ENCODE results near the gene SERPINA12.

The SERPINA12 gene

GRCh38 chr14:94441531-94442205 lies 67.6 kb downstream of the SERPINA12 start:
- DNase-seq (ENCODE audit: low read depth in 1 of 2, low spot score in 1 of 2) = no peak

GRCh38 chr14:94441130-94441529 lies 68.1 kb downstream of the SERPINA12 start:
- no peak for DNase-seq (ENCODE audit: low read depth in 1 of 2, low spot score in 1 of 2)

- DNase-seq (ENCODE audit: low read depth in 1 of 2, low spot score in 1 of 2) = no peak
Measured at GRCh38 chr14:94439453-94440057, 69.7 kb downstream of the SERPINA12 start.
